Muscle of back (tissue), 11 donors: ENCODE measurements around the gene SHISA7. TPM values are rescaled to one million over a fixed set of nuclear protein-coding genes. Genes with fewer than 3 reads are reported as not detected.

Source experiments
- DNase-seq, 3 donors: peaks; one replicate each; pipeline versions ENCODE4 v3.0.0 to v3.0.0-alpha.2; 2013
- polyA plus RNA-seq, 10 donors: library from polyadenylated mRNA; unstranded; fragments of 120-200 nt; gene quantifications; one replicate each; pipeline ENCODE4 v1.2.1, GENCODE V29; 2013; ENCODE audit not compliant: insufficient read length in 10 of 10

Gene SHISA7
- polyA plus RNA-seq, 10 donors, result 0.07 to 0.39 (median 0.15) TPM

DNA sequence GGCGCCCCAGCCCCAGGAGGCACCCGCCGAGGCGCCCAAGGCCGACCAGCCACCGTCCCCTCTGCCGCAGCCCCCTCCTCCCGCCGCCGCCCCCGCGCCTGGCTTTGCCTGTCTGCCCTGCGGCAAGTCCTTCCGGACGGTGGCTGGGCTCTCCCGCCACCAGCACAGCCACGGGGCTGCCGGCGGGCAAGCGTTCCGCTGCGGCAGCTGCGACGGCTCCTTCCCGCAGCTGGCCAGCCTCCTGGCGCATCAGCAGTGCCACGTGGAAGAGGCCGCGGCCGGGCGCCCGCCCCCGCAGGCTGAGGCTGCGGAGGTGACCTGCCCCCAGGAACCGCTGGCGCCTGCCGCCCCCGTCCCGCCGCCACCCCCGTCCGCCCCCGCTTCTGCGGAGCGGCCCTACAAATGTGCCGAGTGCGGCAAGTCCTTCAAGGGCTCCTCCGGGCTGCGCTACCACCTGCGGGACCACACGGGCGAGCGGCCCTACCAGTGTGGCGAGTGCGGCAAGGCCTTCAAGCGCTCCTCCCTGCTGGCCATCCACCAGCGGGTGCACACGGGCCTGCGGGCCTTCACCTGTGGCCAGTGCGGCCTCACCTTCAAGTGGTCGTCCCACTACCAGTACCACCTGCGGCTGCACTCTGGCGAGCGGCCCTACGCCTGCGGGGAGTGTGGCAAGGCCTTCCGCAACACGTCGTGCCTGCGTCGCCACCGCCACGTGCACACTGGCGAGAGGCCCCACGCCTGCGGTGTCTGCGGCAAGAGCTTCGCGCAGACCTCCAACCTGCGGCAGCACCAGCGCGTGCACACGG is 39.3 kb upstream of the SHISA7 start:
- DNase-seq, result no peak

DNA sequence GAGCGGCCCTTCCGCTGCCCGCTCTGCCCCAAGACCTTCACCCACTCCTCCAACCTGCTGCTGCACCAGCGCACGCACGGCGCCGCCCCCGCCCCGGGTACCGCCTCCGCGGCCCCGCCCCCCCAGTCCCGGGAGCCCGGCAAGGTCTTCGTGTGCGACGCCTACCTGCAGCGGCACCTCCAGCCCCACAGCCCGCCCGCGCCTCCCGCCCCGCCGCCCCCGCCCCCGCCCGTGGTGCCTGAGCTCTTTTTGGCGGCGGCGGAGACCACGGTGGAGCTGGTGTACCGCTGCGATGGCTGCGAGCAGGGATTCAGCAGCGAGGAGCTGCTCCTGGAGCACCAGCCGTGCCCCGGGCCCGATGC is 38.7 kb upstream of the SHISA7 start:
- no peak for DNase-seq

DNA sequence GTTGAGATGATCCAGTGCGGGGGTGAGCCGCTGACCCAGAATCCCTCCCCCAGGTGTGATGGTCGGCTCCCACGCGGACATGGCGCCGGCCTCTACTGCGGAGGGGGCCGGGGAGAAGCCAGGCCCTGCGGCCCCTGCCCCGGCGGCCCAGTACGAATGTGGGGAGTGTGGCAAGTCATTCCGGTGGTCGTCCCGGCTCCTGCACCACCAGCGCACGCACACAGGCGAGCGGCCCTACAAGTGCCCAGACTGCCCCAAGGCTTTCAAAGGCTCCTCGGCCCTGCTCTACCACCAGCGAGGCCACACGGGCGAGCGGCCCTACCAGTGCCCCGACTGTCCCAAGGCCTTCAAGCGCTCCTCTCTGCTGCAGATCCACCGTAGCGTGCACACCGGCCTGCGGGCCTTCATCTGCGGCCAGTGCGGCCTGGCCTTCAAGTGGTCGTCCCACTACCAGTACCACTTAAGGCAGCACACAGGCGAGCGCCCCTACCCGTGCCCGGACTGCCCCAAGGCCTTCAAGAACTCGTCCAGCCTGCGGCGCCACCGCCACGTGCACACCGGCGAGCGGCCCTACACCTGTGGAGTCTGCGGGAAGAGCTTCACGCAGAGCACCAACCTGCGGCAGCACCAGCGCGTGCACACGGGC is 38.2 kb upstream of the SHISA7 start:
- DNase-seq, result no peak

DNA sequence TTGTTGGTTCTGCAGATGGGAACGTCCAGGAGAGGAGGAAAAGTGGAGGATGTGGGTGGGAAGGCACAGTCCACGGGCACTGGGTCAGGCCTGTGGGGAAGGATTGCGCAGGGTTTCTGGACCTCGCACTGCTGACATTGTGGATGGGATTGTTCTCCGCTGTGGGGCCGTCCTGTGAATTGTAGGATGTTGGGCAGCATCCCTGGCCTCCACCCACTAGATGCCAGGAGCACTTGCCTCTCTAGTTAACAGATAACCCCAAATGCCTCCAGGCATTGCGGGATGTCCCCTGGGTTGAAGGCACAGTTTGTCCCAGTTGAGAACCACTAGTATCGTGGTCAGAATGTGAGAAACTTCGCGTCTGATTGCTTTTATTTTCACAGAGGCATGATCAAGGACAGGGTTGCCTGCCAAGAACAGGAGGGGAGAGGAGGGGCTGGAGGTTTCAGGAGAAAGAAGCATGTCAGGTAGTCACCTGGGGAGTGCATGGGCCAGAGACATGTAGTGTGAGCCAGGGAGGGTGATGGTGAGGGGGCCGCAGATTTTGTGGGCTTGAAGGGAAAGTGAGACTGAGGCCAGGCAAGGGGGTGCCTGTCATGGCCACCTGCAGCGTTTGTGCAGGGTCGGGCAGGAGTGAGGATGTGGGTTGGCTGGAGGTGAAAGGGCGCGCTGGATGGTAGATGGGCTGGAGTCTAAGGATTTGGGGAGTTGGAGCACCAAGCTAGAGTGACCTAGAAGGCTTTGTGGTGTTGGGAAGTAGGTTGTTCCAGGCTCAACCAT is 36.5 kb upstream of the SHISA7 start:
- DNase-seq, result no peak

DNA sequence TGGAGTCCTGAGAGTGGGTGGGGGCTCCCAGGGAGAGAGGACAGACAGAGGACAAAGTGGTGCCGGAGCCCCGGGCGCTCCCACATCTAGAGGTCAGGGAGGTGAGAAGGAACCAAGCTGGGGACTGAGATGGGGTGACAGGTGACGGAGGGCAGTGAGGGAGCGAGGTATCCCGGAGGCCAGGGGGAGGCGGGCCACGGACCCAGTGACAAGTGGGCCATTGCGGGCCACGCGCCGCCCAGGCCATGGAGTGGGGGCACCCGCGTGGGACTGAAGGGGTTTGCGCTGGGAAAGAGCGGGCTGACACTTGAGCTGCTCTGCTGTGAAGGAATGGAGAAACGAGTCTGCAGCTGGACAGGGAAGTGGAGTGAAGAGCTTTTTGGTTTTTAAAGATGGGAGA is 35.9 kb upstream of the SHISA7 start:
- no peak for DNase-seq

DNA sequence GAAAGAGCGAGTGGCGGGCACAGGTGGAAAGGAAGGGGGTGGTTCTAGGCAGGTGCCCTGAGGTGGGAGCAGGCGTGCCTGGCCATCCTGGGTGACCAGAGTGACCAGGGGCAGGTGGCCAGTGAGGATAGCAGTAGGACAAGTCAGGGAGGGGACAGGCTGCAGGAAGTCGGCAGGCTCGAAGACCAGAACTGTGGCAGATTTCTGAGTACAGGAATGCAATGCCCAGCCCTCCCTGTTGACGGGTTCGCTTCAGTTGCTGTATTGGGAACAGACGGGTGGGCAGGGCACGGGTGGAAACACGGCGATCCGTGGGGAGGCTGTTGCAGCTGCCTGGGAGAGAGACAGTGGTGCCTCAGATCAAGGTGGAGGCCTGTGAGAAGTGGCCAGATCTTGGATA is 35.3 kb upstream of the SHISA7 start:
- DNase-seq, result no peak

DNA sequence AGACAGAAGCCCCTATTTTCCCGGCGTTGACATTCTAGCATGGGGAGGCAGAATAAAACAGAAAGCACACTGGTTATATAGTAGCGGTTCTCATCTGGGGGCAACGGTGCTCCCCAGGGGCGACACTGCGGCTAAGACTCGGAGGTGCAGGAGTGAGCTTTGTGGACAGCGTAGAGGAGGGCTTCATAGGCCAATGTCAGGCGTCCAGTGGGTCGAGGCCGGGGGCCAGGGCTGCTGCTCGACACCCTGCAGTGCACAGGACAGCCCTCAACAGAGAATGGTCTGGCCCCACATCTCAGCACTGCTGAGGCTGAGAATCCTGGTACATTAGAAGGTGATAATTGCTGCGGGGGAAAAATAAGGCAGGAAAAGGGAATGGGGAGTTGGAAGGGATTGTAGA is 34.8 kb upstream of the SHISA7 start:
- DNase-seq, result no peak

DNA sequence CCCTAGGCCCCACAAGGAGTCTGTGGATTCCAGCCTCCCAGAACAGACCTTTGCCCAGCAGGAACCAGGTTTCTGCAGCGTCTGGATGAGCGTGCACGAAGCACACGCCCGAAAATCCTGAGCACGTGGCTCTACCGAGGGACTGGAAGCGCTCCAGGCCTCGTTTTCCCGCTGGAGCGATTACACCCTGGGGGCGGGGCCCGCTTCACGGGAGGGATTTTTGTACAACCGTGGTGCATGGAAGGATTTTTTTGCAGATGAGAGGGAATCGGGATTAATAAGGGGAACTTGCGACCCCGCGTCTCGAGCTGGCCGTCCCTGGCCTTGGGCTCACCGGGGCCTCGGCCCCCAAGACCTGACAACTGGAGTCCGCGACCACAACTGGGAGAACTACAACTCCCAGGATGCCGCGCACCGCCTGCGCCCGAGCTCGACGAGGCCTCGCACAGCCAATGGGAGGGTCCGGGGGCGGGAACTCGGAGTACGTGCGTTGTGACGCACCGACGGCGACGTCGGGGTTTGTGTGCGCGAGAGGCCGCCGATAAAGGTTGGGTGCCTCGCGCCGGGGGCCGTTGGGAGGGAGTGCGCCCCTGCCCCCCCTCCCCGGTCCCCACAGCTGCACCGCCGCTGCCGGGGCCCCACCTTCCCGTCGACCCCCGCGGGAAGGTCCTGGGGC is 33.1 kb upstream of the SHISA7 start, which contains the start of gene ZNF628:
TSS of gene ZNF628 (plus strand) at position 518 of the 676 bp plus-strand sequence. CDS start 3,294 bp downstream, outside the sequence.
- DNase-seq, result peak; percentile 99 to 100 (median 100)

DNA sequence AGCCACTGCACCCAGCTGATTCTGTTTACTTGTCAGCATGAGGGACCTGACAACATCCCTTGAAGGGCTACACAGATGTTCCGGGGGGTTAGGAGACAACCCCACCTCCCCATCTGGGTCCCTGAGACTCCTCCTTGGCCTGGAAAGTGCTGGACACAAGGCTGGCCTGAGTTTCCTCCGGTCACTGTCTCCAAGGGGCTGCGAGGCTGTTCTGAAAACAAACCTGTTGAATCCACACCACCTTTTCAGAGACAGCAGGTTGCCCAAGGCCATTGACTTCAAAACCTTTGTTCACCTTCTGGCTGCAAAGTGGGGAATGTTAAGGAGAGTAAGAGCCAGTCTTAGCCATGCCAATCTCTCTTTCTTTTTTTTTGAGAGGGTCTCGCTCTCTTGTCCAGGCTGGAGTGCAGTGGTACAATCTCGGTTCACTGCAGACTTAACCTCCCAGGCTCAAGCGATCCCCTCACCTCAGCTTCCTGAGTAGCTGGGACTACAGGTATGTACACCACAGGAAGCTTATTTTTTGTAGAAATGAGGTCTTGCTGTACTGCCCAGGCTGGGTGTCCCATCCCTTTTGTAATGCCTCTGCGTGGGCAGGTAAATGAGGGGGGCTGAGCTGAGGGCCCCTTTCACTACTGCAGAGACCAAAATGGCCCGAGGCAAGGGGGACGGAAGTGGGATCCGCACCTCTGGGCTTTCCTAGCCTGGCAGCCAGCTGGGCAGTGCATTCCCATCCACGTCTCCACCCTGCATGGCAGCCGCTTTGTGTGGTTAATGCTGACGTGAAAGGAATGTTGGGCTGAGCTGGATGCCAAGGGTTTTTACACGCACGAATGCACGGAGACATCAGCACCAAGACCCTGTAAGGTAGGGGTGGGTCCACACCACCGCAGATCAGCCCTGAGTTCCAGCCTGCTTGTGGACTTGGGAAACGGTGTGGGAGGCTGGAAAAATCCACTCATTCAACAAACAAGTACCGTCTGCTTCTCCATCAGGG is 31.5 kb upstream of the SHISA7 start:
- DNase-seq, result no peak

DNA sequence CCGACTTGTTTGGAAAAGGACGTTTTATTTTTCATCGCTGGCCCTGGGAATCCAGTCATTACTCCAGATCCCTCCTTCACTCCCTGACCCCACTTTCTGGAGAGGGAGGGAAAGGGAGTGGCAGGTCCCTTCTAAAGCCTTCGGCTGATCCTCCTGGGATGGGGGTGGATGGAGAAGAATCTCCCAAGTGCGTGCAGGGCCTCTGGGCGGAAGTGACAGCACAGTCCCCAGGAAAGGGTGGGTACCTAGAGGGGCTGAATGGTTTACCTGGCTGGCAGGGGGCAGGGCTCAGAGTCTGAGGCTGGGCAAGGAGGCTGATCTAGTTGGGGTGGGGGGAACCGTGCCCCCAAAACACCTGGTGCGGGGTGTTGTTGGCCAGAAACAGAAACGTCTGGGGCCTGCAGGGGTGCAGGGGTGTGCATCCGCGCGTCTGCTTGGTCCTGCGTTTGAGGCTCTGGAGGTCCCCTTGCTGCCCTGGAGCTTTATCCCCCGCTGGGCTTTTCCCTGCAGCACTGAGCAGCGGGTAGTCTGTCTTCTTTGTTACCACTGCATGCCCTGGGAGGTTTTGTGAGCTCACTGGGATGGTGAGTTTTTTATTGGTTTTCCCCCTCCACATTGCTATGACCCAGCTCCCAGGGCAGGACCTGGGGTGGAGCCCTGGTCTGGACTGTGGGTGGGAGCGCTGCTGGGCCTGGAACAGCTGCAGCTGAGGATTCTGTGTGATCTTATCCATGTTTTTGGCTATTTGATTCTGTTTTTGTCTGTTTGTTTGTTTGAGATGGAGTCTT is 30.3 kb upstream of the SHISA7 start:
- DNase-seq, result no peak

DNA sequence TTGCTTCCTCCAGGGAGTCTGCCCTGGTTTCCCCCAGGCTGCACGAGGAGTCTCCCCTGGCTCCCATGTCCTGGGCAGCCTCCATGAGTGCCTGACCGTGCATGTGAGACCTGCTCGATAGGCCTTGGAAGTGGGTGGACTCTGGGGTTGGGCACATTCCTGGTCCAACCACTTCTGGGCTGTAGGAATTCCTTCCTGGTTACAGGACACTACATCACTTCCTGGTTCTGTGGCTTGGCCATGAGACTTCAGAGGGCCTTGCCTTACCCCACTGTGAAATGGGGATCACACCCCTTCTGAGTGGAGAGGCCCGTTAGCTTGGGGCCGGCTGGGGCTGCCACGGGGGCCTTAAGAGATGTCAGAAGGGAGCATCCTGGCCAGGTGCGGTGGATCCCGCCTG is 29.4 kb upstream of the SHISA7 start:
- DNase-seq, result no peak

DNA sequence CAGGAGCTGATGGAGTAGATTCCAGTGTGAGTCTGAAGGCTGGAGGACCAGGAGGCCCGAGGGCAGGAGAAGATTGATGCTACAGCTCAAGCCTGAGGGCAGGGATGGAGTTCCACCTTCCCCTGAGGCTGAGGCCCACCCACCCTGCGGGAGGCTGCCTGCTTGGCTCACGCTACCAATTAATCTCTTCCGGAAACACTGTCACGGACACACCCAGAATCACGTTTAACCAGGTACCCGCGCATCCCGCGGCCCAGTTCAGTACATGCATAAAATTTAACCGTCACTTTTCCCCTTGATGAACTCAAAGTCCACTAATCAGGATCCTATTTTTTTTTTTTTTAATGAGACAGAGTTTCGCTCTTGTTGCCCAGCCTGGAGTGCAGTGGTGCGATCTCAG is 28.2 kb upstream of the SHISA7 start:
- no peak for DNase-seq

DNA sequence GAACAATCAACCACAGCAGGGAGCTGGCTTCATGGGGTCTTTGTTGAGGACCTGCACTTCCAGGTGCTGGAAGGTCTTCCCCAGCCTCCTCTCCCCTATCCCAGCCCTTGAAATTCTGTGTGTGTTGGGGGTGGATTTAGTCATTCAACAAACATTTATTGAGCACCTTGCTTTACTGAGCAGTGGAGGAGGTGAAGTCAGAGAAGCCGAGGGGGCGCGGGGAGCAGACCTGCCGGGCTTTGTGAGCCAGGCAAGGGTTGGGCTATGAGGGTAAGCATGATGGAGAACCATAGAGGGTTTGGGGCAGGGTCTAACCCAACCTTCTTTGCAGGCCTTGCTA is 24.9 kb upstream of the SHISA7 start:
- no peak for DNase-seq

DNA sequence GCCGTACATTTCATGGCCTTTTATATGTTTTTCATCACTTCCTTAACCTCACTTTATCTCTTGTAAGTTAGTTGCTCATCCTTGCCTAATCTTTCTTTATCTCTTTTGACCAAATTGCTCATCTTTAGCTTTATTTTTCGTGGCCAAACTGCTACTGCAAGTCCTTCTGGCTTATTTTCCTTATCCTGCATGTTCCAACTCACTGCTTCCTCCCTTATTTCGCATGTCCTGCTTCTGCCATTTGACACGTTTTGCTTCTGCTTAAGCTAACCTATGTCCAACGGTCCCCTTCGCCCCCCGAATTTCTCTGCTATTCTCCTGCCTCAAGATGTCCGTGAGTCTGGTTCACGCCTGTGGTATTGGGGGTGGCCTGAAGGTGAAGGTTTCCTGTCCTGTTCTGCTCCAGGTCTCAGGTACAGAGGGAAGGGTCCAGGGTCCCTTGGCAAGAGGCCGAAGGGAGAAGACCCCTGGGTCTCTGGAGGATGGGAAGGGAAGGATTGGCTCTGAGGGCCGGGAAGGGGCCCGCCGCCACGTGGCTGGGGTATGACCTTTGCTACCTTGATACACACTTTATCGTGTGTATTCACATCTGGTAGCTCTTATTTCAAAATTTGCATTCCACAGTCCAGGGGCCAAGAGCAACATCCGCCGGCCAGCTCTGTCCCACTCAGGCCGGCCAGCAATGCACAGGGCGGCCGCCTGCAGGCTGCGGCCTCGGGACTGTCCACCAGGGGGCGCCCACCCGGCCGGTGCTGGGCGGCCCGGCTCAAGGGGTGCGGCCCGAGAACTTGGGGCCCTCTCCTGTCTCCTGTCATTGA is 24.3 kb upstream of the SHISA7 start:
- peak; percentile 36 to 86 (median 75) for DNase-seq

DNA sequence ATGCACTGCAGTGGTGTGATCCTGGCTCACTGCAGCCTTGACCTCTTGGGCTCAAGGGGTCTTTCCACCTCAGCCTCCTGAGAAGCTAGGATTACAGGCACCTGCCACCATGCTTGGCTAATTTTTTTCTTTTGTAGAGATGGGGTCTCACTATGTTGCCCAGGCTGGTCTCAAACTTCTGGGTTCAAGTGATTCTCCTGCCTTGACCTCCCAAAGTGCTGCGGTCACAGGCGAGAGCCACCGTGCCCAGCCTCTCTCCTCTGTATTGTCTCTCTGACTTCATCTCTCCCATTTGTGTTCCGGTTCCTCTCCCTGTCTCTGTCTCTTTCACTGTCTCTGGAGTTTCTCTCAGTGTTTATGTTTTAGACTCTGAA is 23.1 kb upstream of the SHISA7 start:
- no peak for DNase-seq

DNA sequence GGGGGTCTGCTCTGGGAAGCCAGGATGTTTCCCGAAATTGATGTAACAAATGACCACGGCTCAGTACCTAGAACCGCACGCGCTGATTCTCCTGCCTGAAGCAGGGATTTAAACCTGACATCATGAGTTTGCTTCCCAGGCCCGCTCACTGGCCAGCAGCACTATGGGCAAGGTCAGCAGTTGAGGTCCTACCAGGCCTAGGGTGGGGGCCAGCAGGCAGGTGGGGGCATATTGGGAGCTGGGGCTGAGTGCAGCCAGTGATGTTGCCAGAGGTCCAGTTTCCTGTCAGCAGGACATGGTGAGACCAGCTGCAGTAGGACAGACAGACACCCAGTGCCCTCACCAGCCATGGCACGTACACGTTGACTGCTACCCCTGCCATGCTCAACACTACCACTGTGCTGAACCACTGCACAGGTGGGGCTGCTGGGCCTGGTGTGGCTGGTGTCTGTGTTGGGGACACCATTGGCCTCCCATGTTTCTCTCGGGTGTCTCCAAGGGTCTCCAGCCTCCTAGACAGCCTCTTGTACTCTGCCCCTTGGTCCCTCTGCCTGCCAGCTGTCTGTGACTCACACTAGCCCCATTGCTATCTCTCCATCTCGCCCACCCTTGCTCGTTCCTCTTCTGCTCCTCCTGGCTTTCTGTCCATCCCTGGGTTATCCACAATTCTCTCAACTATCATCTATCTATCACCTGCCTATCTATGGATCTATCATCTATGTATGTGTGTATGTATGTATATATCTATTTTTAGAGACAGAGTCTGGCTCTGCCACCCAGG is 22.6 kb upstream of the SHISA7 start:
- DNase-seq, result no peak

DNA sequence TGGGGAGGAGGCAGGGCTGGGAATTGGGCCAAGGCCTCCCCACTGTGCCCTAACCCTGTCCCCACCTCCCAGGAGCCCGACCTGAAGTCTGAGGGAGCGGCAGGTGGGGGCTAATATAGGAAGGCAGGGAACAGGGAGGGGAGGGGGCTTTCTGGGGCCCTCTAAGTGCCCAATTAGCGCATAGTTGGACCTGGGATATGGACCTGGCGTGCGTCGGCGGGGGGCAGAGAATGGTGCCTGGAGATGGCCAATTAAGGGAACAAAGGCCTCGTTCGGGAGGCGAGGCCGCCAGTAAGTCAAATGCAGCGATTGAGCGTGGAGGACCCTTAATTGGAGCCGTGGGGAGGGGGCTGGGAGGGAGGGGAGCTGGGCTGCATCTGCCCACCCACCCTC is 21.6 kb upstream of the SHISA7 start, which contains the start of gene C19orf85:
TSS of gene C19orf85 (minus strand) at position 90 of the 393 bp plus-strand sequence. CDS start 197 bp downstream, outside the sequence.
- no peak for DNase-seq

DNA sequence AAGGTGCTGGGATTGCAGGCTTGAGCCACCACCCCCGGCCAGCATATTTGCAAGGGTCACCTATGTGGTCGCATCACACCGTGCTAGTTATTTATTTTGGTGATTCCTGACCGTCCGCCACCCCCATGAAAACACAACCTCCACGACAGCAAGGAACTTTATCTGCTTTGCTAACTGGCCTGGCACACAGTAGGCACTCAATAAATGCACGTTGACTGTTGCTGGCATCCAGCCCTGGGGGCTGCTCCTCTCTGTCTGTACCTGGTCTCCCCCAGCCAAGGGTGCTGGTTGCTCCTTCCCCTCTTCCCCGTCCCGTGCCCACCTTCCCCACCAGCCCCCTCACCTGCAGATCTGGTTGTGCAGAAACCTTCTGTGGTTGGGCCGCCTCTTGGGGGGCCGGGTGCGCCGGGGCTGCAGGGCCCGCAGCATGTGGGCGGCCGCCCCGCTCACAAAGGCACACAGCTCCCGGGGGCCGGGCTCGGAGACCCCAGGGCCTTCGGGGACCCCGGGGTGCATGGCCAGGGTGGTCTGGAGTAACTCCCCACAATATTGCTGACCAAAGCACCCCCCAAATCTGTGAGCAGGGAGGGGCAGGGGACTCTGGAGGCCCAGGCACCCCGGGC is 21.1 kb upstream of the SHISA7 start:
- no peak for DNase-seq
